GM18873 (cell line): ENCODE data around the gene PPP4R4.
"Not testable (repeated sequence)": the region's sequence is repeated elsewhere in the genome, so short reads cannot be mapped to it uniquely, and the experiment has no call there.

Experiments
- ATAC-seq: cut with Tn5 transposase; IDR thresholded peaks from one replicate; pipeline ENCODE4 v1.9.1; 2021; ENCODE audit warnings: mild to moderate bottlenecking, moderate library complexity, moderate number of reproducible peaks; ENCODE audit not compliant: unreplicated experiment, low FRiP score

Gene PPP4R4

DNA sequence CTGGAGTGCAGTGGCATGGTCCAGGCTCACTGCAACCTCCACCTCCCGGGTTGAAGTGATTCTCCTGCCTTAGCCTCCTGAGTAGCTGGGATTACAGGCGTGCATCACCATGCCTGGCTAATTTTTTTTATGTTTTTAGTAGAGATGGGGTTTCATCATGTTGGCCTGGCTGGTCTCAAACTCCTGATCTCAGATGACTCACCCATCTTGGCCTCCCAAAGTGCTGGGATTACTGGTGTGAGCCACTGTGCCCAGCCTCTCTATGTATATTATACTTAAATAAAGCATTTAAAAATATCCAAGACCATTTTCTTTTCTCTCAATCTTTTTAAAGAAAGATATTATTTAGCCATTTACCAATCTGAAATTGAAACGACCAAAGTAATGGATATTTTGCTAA is 90.1 kb downstream of the PPP4R4 start:
- not testable (repeated sequence) for ATAC-seq

DNA sequence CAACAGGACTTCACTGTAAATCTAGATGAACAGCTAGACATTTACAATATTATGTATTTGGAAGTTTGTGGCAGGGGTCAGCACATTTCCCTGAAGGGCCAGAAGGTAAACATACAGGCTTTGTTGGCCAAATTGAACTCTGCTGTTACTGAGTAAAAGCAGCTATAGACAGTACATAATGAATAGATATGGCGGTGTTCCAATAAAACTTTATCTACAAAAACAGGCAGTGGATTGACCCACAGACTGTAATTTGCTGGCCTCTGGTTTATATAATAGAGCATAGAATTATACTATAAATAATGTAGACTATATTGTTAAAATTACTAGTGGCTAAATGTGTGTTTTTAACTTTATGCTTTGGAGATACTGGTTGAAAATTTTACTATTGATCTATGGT is 93.2 kb downstream of the PPP4R4 start:
- no peak for ATAC-seq

DNA sequence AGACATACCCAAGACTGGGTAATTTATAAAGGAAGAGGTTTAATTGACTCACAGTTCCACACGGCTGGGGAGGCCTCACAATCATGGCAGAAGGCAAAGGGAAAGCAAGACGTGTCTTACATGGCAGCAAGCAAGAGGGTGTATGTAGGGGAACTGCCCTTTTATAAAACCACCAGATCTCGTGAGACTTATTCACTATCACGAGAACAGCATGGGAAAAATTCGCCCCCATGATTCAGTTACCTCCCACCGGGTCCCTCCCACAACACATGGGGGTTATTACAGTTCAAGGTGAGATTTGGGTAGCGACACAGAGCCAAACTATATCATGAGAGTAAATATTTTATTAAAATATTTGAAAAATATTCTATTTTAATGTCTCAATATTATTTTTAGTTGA is 94.5 kb downstream of the PPP4R4 start:
- ATAC-seq: not testable (repeated sequence)

DNA sequence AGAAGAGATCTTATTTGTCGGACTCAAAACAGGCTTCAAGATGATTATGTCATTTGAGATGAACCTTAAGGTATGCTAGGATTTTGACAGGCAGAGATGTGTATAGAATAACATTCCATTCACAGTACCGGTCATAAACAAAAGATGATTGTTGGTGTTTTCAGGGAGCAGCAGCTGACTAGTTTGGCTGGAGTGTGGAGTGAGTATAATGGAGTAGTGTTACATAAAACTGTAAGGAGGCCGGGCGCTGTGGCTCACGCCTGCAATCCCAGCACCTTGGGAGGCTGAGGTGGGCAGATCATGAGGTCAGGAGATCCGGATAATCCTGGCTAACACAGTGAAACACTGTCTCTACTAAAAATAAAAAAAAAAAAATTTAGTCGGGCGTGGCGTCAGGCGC is 95.0 kb downstream of the PPP4R4 start:
- no peak for ATAC-seq

DNA sequence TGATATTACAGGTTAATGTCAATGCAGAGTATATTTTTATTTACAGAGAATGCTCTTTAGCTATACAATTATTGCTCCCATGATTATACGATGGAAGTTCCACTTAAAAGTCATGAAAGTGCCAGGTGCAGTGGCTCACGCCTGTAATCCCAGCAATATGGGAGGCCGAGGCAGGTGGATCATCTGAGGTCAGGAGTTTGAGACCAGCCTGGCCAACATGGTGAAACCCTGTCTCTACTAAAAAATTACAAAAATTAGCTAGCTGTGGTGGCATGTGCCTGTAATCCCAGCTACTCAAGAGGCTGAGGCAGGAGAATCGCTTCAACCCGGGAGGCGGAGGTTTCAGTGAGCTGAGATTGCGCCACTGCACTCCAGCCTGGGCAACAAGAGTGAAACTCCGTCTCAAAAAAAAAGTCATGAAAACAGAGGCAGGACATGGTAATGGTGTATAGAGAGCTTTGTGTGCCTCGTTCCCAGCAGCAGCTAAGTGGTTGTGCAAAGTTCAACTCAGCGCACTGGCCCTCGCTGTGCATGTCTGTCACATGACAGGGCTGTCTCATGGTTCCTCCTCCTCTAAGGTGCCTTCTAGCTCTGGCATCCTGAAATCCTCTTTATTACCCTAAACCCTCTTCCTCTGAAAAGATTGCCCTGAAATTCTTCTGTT is 102.9 kb downstream of the PPP4R4 start:
- ATAC-seq: not testable (repeated sequence)

DNA sequence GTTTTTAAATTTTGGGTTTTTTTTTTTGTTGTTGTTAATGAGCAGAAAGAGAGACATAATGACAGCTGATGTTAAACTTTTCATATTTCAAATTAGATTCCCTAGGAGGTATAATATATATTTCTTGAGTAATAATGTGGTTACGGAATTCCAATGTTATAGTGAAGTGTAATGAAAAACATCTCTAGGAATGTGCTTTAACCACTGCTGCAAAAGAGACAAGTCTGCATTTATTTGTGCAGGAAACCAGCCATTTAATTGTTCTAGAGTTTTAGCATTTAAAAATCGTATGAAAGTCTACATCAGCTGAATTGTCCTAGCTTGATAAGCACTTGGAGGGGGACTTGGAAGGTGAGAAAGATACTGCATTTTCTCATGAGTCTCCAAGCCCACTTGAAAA is 104.6 kb downstream of the PPP4R4 start:
- ATAC-seq: no peak

DNA sequence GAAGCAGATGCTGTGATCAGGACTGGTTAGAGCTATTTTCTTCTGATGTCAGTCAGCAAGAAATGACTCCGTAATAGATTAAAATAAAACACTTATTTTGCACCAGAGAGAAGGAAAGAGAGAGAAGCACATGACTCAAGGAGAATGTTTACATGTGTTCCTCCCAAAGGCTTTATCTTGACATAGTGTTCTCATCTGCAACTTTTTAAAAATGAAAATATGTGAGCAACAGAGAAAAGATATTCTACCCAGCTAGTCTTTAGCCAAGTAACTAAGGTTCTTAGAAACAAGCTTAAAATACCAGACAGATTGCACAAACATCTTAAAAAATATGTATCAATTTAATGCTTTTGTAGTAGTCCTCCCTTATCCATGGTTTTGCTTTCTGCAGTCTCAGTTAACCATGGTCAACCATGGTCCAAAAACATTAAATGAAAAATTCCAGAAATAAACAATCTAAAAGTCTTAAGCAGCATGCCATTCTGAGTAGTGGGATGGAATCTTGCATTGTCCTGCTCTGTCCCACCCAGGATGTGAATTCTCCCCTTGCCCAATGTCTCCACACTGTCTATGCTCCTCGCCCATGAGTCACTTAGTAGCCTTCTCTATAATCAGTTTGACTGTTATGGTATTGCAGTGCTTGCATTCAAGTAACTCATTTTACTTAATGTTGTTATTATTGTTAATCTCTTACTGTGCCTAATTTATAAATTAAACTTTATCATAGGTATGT is 109.0 kb downstream of the PPP4R4 start:
- ATAC-seq: no peak

DNA sequence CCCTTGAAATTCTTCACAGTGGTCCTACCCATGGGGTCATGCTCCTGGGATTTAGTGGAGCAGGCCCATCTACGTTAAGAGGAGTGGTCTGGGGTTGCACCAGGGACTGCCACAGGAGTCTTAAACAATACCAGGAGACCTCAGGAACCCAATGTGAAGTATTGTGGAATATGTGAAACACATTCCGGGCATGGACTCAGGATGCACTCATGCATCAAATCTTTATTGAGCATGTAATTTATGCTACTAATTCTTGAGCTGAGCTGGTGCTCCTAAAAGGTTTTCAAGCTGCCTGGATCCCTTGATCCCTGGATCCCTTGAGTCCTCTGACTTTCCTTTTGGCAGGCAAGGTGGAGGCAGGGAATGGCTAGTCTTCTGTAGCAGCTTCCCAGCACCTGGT is 110.1 kb downstream of the PPP4R4 start:
- ATAC-seq: no peak

DNA sequence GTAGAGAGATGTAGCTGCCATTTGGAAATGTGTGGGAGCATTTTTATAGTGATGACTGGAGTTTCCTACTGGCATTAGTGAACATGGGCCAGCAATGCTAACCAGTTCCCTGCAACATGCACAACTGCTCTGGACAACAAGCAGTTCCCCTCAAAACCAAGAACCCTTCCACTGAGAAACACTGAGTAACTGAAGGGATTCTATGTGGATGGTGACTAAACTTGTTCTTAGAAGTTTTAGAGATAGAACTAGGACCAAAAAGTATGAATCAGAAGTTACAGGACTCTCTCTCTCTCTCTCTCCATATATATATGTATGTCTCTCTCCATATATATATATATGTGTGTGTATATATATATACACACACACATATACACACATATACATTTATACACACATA is 111.0 kb downstream of the PPP4R4 start:
- ATAC-seq: no peak

DNA sequence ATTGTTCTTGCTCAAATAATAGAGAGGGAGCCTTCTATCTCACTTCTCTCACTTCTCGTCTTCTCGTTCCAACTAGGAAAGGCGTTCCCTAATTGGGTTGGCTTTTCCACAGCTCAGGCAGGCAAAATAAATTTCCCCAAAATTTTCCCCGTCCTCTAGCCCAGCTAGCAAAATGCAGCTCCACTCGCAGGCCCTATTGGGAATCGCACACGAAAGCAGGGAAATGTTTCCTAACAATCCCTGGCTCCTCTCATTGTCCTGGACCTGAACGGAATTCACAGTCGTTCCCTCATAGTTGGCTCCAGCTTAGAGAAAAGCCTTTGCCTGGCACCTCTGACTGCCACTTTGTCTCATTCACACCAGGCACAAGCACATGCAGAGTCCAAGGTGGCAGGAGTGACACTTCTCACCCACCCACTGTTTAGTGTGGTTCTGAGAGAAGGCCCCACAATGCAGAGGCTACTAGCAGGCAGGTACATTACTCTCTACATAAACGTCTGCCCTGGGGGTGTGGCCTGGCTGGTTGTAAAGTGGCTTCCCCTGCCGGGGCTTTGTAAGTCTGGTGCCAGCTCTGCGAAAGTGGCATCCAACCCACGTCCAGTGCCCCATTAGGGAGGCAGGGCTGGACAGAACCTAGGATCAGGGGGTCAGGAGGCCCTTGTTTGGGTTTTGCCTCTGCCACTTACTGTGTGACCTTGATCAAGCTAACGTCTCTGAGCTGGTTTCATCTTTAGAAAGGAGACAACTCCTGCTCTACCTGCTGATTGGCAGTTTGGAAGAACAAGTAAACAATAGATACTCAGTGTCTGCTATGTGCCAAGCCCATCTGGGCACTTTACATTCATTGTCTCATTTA is 114.7 kb downstream of the PPP4R4 start:
- no peak for ATAC-seq

DNA sequence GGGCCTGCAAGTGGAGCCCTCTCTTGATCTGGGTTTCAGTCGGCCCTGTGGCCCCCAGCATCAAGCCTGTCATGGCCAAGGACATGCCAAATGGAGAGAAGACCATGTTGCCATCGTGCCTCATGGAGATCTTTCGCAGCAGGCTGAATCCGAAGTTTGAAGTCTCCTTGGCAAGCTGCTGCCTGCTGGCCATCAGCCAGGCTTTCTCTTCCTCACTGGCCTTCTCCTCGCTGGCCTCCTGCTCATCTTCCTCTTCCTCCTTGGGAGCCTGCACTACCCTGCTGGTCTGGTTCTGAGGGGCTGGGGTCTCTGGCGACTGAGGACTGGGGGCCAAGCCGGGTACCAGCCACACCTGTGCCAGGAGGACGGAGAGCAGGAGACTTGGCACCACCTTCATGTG is 116.1 kb downstream of the PPP4R4 start:
- no peak for ATAC-seq

DNA sequence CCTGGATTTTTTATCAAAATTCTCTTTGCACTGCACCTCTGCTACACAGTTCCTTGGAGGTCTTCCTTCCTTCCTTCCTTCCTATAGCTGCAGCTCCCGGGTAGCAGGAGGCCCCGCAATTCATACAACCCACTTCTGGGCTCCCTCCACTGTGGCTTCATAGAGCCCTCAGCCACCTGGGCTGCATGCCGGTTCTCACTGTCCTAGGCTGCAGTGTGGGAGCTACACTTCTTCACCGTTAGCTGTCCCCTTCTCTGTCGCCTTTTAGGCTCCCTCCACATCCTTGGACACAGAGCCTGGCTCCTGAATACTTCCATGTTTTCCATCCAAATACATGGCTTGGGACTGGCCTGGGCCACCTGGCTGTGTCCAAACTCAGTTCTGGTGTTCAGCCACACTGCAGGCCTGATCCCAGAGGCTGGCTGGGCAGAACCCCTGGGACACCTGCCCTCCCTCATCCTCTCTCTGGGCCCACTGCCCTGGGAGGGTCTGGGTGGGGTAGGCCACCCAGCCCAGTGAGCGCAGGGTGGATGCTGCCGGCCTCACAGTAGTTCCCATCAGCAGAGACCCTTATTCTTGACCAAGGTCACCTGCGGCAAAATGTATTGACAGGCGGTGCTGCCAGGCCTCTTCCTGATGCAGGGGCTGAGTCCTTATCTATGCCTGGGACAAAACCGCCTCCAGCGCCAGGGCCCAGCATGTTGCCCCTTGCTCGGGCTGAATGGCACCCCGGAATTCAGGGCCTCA is 117.2 kb downstream of the PPP4R4 start:
- ATAC-seq: no peak

DNA sequence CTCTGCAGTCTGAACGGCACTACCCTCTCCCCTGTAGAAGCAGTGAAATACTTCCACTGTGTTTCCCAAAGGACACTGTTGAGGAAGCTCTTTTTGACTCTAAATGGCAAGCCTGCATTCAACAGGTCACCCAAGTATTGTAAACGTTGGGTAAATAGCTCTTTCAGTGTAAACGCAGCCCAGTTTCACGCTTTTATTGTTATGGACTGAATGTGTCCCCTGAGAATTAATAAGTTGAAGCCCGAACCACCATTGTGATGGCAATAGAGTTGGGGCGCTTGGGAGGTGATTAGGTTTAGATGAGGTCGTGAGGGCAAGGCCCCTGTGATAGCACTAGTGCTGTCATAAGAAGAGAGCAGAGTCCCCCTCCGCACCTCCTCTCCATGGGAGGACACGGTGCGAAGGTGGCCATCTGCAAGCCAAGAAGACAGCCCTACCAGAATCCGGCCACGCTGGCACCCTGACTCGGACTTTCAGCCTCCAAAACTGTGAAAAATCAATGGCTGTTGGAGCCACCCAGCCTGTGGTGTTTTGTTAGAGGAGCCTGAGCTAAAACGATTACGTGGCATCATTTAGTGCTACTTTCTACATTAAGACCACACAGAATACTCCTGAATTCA is 117.9 kb downstream of the PPP4R4 start:
- ATAC-seq: no peak

DNA sequence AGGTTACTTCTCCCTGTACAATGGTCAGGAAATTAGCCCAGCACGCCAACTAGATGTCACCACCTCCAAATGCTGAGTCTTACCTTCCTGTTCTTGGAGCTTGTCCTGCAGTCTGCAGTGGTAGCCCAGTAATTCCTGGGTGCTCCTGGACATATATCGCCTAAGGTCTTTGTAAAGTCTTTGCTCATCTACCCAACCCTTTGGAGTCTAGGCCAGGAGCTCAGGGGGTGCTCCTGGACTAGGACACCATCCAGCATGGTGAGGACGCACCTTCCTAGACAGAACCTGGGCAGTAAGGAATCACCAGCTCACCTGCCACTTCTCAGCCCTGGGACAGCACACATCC is 118.4 kb downstream of the PPP4R4 start:
- ATAC-seq: no peak

DNA sequence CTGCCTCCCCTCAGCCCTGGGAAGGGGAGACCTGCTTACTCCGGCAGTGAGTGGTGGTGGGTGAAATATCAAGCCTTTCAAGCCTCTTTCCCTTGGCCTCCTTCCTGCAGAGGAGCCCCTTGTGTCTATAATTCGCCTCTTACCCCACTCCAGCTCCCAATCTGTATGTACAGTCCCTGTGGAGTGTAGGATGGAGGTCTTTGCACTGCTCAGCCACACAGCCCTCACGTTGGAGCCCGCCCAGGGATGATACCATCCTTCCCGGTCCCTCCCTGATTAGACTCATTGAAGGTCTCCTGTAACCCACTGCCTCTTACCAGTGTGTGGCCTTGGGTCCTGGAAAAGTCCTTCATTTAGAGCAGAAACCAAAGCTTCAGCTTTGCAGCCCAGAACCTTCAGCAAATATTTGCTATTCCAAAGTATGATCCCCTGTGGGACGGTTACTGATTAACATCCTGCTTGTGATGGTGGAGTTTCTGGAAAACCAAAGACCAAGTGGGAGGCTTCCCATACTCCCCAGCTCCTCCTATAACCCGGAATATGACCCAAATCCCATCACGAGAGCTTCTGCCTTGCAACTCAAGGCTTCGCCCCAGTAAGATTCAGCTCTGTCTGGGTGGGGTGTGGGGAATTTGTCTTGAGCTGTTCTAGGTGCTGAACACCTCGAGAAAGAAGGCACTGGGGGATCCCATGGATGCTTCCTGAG is 118.9 kb downstream of the PPP4R4 start, which contains the start of gene SERPINA10:
Gene SERPINA10, minus strand, starts transcription at position 397 of the 706 bp plus-strand sequence. CDS start 2,675 bp downstream, outside the sequence.
- no peak for ATAC-seq

DNA sequence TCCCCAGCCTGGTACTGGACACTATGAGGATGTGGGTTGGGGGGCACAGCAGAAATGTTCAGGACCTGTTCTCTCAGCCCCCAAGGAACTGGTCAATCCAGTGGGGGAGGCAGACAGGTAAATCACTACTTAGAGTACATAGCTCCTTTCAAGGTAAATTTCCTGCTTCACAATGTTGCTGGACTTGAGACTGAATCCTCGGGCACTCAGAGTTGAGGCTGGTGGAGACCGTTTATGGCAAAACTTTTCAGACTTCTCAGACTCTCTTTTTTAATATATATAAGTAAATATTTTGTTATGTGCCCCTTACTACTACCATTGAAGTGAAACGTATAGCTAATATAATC is 119.4 kb downstream of the PPP4R4 start:
- ATAC-seq: no peak

DNA sequence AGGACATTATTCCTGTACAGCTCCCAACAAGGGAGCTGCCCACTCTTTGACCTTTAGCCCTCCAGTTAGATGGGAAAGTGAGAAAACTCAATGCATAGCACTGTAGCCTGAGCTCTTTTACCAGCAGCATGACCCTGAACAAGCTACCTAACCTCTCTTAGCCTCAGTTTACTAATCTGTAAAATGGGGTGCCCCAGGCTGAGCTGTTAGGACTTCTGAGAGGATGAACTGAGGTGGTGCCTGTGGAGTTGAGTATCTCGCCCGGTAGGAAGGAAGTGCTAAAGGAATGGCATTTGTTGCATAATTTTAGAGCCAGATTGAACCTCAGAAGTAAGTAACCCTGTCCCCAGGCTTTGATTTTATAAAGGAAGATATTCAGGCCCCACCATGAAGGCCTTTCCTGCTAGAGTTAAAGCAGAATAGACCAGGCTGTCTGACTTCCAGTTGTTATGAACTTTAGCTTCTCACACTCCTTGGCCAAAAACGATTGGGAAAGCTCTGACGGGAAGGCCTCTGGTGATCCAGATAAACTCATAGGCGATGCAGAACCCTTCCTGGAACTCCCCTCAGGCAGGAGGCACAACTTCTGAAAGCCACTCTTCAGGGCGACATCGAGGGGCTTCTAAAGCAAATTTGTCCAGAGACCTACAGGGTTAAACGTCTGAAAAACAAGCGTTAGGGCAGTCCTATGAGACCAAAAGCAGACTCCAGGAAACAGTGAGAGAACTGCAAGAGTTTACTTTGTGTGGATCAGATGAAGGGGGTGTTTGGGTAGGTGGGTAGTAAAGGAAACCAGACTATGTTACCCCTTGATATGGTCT is 121.4 kb downstream of the PPP4R4 start:
- ATAC-seq: no peak

DNA sequence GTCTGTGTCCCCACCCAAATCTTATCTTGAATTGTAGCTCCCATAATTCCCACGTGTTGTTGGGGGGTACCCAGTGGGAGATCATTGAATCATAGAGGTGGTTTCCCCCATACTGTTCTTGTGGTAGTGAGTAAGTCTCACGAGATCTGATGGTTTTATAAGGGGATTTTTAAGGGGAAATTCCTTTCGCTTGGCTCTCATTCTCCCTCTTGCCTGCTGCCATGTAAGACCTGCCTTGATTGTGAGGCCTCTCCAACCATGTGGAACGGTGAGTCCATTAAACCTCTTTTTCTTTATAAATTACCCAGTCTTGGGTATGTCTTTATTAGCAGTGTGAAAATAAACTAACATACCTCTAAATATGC is 122.0 kb downstream of the PPP4R4 start:
- ATAC-seq: not testable (repeated sequence)

DNA sequence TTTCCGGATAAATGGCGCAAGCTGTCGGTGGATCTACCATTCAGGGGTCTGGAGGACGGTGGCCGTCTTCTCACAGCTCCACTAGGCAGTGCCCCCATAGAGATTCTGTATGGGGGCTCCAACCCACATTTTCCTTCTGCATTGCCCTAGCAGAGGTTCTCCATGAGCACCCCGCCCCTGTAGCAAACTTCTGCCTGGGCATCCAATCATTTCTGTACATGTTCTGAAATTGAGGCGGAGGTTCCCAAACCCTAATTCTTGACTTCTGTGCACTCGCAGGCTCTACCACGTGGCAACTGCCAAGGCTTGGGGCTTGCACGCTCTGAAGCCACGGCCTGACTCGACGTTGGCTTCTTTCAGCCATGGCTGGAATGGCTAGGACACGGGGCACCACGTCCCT is 124.0 kb downstream of the PPP4R4 start:
- ATAC-seq: no peak
